DMS114 treated with DMSO at 0.1 percent for 48 hours (cell line): ENCODE data around the gene WNT7B.

ENCODE experiments used
- DNase-seq: peaks from one replicate; lab custom pipeline; 2025; ENCODE audit not compliant: unreplicated experiment; lab: John Stamatoyannopoulos, UW

WNT7B gene

GRCh38 chr22:45914309-45914708 lies 62.7 kb downstream of the WNT7B start:
- no peak for DNase-seq

GRCh38 chr22:45912910-45913309 lies 64.1 kb downstream of the WNT7B start:
- DNase-seq = no peak

DNA sequence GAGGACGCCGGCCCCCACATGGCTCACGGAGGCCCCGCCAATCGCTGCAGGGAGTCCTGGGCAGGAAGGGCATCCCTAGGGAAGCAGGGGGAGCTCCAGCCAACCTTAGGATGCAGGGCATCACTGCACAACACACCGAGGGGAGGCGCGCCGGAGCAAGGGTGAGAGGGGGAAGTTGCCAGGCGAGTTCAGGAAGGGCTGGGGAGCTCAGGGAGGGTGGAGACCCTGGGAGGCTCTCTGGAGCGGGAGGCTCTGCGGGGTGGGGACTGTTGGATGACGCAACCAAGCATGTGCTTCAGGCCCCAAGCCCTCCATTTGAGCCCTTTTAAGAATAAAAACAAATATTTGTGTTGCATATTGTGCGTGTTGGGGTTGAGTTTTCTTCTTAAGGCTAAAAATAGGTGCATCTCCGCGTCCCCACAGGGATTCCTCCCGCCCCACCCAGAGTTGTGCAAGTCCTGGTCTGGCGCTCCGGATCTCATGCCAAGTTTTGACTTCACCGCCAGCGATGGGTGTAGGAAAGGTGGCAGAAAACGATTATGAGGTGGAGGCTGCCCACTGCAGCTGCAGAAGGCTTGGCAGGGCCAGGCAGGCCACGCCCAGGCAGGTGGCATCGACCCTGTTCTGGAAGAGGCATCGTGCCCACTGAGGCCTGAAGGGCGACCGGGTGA lies 65.2 kb downstream of the WNT7B start:
- no peak for DNase-seq

DNA sequence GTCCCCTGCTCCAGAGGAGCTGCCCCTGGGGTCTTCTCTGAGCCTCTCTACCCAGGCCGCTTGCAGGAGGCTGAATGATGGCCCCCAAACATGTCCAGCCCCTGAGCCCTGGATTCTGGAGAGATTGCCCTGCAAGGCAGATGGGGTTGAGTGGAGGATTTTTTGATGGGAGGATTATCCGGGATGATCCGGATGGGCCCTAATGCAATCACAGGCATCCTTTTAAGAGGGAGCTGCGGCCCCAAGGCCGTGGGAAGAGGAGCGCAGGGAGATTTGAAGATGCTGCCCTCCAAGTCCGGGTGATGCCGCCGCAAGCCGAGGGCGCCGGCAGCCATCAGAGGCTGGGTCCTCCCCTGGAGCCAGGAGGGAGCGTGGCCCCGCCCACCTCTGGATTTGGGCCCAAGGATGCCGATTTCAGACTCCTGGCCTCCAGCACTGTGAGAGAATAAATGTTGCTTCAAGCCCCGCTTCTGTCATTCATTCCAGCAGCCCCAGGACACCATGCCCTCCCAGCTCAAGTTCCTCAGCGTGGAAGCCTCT lies 66.0 kb downstream of the WNT7B start:
- no peak for DNase-seq

- no peak for DNase-seq
These were observed 68.0 kb downstream of the WNT7B start for GRCh38 chr22:45908961-45909360.

DNA sequence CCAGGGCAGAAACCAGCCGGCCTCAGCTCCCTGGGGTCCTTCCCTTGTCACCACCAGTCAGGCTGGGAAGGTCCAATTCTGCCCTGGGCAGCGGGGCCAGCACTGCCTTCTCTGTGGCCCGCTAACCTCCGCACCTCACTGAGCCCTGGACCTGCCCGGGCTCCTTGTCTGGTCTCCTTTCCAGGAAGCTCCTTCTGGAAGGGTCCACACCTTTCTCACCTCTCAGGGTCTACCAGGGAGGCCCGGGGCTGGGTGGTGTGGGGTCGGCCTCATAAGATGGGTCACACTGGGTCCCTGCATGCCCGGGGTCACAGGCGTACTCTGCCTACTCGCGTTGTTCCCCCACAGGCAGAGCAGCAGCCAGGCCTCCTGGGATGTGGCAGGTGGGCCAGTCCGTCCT lies 69.0 kb downstream of the WNT7B start:
- no peak for DNase-seq

DNA sequence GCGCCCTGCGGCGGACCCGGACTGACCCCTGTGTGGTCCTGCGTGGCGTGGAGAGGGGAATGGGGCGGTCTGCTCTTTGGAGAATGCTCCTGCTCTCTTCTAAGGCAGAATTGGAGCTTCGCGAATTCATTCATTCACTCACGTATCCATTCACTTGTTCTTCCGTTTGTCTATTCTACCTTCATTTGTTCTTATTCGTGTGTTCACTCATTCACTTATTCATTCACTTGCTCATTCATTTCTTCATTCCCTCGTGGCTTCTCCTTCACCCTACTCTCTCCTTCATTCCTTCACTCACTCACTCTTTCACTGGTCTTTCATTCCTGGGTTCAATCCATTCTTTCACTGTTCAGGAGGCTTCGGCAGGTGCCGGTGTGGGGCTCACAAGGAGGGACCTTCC lies 69.6 kb downstream of the WNT7B start:
- DNase-seq = no peak

DNA sequence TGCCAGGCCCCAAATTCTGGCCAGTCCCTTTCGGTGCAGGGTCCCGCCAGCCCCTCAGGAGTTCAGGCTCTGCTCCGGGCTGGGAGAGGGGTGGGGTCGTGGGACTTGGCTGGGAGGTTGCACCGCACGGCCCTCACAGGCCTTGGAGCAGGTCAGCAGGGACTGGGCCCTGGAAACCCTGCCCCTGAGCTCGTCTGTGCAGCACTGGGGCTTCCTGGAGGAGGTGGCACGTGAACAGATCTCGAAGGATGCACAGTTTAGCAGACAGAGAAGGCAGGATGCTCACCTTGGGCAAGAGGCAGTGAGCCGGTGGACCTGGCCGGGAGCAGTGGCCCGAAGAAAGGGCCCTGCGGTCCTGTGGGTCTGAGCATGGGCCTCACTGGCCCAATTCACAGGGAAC lies 70.0 kb downstream of the WNT7B start:
- DNase-seq = no peak

- DNase-seq = no peak
These were observed 70.8 kb downstream of the WNT7B start for GRCh38 chr22:45905924-45906865.

DNA sequence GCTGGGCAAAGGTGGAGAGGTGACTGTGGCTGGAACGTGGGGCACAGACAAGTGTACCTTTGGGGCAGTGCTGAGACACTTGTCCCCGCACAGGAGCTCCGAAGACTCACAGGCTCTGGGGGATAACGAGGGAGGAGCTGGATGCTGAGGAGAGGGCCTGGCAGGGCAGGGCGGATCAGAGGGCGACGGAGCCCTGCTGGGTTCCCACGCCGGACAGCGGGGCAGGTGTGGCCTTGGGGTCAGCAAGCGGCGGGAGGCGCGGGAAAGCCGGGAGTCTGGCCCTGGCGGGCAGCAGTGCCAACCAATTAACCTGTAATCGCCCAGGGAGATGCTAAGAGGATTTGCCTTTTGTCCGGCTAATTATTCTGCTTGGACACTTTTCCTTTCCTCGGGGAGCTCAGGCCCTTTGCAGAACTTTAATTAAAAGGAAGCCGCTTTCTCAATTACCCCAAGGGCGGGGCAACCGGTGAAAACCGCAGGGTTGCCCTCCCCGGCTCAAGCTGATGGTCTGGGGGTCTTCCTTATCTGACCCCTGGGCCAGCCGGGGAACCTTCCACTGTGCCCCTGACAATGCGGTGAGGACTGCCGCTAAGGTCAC lies 71.5 kb downstream of the WNT7B start:
- no peak for DNase-seq

GRCh38 chr22:45904236-45904635 lies 72.7 kb downstream of the WNT7B start:
- DNase-seq = no peak

DNA sequence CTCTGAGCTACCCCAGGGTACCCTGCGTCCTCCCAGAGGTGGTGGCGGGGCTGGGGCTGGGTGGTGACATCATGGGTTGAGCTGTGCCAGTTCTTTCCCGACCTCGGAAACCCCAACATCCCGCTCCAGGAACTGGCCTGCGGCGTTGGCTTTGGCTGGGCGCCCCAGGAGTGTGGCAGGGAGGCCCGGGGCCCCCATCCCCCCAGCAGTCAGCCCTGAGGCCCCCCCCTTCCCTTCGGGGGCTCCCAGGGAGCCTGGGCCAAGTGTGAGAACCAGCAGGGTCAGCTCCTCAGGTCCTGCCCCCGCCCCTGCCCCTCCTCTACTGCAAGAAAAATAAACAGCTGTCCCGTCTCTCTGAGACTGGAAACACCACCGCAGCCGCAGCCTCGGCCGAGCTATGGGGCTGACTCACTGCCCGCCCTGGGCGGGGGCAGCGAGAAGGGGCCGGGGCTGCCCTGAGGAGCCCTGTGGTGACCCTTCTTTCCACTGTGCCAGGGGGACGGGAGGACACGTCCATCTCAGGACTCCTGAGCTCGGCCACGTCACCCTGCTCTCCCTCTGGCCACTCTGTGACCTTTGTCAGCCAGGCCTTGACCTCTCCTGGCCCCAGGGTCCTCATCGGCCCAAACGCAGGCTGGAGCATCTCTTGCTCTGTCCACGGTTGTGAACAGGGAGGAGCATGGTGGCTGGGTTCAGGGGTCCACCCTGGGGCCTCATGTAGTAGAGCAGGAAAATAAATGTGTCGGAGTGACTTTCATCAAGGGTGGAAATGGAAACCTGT lies 73.4 kb downstream of the WNT7B start:
- DNase-seq = no peak

- DNase-seq = no peak
These were observed 79.2 kb downstream of the WNT7B start for GRCh38 chr22:45897736-45898135.

DNA sequence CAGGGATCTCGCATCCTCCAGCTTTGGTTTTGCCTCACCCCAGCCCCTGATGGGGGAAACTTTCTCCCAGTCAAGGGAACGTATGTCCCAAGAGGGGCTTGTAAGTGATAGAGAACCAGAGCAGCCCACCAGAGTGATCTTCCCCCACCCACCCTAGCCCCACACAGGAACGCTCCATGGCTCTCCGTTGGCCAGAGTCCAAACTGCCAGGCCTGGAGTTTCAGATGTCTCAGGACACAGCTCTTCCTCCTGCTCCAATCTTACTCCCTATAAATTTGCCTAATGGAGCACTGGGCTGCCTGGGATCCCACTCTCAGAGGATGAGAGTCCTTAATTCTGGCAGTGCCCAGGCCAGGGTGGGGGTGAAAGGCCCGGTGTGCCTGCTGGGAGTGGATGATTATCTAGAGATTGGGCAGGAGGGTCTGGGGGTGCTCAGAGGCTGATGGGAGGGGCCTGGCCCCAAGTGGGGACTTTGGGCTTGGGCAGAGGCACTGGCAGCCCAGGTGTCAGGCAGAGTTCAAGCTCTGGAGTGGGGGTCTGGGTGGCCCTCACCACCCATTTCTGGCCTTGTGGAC lies 79.9 kb downstream of the WNT7B start:
- DNase-seq = no peak

DNA sequence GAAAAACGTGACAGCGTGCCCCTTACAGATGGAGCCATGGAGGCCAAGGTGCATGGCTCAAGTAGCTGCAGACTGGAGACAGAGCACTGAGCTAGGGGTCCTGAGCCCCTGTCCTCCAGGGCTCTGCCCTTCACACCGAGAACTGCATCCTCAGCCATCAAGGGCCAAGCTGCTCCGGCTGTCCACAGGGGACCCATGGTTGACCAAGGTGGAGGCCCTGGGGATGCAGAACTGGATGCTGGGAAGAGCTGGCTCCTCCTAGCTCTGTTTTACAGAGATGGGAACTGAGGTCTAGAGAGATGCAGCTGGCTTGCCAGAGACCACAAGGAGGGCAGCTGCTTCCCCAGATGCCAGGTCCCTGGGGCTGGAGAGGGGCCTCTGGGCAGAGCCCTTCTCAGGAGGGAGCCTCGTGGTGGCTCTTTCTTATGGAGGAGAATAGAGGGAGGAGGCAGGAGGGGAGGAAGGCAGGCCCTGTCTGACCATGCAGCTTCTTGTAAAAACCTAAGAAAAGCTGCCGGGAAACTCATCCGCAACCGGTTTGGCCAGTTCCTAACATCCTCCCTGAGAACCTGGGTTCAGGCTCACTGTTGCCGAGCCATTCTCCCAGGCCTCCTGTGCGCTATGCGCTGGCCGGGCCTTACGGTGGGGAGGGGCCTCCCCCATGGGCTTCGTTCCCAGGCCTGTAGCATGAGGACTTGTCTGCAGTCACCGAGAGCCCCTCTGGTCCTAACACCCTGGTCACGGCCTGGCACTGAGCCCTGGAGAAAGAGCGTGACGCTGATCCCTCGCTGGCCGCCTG lies 80.6 kb downstream of the WNT7B start:
- DNase-seq = no peak

GRCh38 chr22:45895436-45896152 lies 81.4 kb downstream of the WNT7B start:
- DNase-seq = no peak

- DNase-seq = no peak
These were observed 83.4 kb downstream of the WNT7B start for GRCh38 chr22:45893516-45893915.

GRCh38 chr22:45892681-45893461 lies 84.1 kb downstream of the WNT7B start:
- DNase-seq = no peak
